HG02943 (cell line): ENCODE data around the gene UBE2S.
"Not testable (repeated sequence)": the region's sequence is repeated elsewhere in the genome, so short reads cannot be mapped to it uniquely, and the experiment has no call there.

Experiments
- ATAC-seq: cut with Tn5 transposase; IDR thresholded peaks from one replicate; pipeline ENCODE4 v1.9.1; 2021; ENCODE audit warnings: mild to moderate bottlenecking, low read depth, moderate library complexity; ENCODE audit not compliant: unreplicated experiment

The UBE2S gene

DNA sequence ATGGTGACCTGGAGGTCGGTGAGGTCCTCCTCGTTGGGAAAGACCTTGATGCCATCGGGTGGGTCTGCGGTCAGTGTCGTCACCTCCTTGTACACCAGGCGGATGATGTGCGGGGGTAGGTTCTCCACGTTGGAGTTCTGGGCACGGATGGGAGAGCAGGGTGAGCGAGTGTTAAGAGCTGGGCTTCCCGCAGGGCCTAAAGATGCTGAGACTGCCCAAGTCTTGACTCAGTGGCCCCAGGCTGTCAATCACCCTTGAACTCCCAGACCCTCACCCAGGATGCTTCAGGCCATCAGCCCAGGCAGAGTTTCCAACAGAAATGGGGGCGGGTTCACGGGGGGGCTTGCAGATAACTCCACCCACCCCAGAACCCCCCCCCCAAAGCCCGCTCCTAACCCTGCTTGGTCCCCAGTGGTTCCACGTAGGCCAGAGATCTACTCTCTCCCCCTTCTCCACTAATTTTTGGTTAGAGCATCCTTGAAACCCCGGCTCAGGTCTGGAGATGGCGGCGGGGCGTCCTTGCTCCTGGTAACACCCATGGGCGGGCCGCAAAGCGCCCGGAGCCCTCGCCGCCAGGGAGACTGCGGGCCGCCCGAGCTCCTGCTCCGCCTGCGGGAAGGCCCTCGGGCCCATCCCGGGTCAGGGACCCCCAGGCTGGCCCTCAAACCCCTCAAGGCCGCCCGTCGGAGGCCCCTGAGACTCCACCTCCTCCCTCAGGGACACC, 600 bp downstream of the UBE2S start:
- peak; percentile 0 for ATAC-seq

DNA sequence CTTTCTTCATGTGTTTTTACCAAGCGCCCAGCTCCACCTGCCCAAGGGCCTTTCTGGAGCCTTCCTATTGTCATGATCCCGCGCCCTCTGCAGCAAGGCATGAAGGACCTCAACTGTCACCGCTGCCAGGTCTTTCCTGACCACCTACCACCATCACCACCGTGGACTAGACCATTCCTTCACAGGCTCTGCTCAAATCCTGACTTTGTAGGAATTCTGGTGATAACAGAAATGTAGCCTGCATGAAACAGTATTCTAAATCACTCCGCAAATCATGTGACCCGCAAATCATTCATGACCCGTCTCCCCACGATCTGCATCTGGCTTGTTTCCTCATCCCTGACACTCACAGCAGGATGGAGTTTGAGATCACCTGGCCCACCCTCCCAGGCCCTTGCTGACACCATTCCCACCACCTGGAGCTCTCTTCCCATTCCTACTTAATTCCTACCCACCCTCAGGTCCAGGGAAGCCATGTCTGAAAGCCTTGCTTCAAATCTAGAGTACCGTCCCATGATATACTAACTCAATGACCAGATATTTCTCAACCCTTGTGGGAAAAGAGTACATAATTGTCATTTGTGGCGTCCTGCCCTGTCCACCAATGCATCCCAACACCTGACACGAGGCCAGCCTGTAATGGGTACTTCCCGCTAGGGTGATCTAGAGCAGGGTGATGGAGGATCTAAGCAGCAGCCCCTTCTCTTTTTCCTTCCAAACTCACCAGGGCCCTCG, 1.3 kb downstream of the UBE2S start:
- no peak for ATAC-seq

DNA sequence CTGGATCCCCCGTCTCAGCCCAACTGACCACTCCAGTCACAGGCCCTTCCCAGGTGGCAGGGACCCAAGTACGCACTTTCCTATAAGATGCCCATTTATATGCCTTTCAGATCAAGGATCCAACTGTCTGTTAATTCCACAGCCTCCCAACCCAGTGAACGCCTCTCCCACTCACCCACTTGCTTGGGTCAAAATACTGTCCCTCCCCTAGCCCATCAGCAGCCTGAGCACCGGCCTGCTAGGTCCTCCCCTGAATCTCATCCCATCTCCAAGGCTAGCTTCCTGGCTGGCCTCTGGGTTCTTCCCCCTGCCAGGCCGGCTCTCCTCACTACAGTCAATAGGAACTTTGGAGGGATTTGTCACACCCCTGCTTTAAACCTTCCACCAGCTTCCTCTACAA, 1.9 kb downstream of the UBE2S start:
- ATAC-seq, result no peak

DNA sequence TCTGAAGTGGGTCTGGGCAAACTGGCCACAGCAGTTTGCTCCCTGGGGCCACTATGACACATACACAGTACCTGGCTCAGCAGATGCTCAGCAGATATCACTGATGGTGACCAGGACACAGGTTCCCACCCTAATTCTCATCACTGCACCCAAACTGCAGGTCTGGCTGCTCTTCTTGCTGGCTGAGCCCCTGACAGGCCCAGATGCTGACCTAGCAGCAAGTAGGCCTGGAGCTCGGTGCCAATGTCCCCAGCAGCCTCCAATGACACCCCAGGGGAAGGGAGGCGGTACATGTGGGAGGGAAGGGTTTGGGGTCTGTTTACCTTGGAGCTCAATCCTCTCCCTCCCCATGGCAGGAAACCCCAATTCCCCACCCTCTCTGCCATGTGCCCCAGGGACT, 5.1 kb downstream of the UBE2S start:
- no peak for ATAC-seq

DNA sequence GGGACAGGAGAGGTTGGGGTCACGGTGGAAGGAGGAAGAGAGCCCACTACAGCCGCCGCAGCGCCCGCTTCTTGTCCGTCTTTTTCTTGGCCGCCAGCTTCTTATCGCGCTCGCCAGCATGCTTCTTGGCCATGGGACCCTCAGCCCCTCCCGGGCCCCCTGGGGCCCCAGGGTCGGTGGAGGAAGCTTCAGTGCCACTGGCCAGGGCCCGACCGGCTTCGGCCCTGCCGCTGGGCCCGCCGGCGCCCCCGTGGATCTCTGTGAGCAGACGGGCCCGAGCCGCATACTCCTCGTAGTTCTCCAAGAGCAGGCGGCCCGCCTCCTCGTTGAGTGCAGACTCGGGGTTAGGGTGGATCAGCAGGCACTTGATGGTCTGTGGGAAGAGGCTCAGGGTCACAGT, 6.2 kb downstream of the UBE2S start:
- ATAC-seq, result not testable (repeated sequence)

DNA sequence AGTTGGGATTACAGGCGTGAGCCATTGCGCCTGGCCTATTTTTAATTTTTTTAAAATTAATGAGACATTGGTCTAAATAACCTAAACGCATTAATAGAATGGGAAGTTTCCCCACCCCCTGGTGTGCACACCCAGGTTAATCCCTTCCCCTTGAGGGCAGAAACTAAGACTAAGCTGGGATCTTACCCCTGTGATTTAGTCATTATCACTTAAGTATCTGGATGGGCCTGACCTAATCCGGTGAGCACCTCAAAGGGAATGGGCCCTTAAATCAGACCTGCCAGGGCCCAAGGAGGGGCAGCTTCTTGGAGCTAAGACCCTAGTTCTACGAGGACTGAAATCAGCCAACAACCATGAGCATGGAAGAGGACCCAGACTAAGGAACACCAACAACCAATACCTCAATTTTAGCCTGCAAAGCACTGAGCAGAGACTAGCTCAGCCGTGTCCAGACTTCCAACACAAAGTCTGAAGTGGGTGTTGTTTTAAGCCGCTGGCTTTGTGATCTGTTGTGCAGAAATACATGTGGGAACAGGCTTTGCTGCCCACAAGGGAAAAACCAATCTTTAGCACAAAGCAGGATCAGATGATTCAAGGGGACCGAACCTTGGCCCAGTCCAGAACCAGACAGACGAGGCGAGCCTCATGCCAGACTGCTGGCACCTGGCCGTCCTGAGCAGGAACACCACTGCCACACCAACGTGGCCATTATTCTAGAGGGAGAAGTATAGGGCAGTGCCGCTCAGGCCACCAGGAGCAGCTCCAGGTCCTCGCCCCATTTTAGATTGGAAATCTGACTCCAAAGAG, 7.1 kb downstream of the UBE2S start:
- no peak for ATAC-seq

DNA sequence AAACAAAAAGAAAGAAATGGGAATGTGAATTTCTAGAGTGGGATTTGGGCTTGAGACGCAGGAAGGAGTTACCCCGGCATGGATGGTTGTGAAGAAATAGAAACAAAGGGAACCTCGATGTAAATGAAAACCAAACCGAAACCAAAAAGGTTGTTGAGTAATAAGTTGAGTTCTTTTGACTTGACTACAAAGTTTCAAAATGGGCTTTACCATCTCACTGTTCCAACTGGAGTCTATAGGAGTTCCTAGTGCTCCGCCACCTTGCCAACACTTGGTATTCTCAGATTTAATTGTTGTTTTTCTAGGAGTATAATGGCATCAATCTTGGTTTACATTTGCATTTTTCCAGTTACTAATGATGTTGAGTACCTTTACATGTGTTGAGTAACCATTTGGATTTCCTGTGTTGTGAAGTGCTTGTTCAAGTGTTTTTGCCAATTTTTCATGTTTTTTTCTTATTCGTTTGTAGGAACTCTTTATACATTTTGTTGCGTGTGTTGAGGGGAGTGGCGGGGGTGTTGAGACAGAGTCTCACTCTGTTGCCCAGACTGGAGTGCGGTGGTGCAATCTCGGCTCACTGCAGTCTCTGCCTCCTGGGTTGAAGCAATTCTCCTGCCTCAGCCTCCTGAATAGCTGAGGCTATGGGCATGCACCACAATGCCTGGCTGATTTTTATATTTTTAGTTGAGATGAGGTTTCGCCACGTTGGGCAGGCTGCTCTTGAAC, 9.2 kb downstream of the UBE2S start:
- no peak for ATAC-seq

DNA sequence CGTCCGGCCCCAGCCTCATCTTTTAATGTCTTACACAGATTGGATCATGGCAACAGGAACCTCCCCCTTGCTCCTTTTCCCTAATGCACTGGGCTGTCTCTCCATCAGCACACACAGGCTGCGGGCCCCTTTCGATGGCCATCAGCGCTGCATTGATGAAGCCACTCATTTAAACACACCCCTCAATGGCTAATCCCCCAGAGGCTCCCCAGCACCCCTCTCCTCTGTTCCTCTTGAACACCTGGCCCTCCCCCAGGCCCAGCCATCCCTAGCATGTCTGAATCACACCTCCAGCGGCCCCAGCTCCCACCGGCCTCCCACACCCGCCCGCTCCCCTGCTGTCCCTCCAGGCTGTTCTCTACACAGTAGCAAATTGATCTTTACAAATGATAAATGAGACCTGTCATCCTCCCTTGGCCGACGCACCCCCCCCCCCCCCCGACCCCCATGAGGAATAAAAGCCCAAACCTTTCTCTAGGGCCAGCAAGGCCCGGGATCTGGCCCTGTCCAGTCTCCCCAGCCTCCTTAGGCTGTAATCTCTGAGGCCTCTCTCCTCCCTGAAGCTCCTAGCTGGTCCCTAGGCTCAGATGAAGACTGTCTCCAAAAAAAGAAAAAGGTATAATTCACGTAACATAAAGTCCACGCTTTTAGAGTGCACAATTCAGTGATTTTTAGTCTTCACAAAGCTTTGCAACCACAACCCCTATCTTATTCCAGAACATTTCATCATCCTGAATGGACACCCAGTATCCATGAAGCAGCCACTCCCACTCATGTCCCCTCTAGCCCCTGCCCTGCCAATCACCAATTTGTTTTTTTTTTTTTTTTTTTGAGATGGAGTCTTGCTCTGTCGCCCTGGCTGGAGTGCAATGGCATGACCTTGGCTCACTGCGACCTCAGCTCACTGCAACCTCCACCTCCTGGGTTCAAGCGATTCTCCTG, 14.5 kb downstream of the UBE2S start:
- no peak for ATAC-seq

DNA sequence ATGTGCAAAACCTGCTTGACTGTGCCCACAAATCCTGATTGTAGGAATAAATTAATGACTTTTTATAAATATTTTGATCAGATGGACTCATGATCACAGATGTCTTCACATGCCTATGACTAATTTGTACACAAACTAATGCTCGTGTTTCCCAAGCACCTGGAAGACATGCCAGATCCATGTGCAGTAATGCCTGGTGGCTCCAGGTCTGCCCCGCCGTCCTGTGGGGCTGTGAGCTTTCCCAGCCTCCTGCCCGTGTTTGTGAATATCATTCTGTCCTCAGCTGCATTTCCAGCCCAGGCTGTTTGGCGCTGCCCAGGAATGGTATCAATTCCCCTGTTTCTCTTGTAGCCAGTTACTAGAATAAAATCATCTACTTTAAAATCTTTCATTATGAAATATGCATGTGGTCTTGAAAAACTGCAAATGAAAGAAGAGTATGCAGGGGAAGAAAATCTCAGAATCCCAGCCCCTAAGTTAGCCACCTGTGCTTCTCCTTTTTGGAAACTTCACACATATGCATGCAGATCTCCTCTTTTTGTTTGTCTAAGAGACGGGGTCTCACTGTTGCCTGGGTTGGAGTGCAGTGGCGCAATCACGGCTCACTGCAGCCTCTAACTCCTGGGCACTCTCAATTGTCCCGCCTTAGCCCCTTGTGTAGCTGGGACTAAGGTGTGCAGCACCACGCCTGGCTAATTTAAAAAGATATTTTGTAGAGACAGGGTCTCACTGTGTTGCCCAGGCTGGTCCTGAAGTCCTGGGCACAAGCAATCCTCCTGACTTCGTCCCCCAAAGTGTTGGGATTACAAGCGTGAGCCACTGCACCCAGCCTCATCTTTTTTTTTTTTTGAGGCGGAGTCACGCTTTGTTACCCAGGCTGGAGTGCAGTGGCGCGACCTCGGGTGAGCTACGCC, 15.6 kb downstream of the UBE2S start:
- ATAC-seq, result no peak

DNA sequence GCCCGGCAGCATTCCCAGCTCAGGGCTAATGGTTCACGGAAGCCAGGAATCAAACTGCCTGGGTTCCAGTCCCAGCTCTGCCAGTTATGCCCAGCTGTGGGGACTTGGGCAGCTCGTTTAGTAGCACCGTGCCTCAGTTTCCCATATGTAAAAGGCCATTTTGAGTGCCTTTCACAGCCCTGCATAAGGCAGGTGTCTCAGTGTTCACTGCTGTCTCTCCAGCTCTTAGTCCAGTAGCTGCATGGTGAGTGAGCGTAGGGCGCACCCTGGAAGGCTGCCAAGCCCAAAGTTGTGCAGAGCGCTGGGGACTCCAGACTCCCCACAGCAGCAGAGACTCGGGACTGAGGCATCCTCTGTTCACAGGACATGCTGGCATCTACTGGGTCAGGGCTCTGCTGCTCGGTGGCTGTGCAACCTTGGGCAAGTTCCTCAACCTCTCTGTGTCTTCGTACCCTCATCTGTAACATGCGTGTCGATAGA, 16.4 kb downstream of the UBE2S start:
- no peak for ATAC-seq

DNA sequence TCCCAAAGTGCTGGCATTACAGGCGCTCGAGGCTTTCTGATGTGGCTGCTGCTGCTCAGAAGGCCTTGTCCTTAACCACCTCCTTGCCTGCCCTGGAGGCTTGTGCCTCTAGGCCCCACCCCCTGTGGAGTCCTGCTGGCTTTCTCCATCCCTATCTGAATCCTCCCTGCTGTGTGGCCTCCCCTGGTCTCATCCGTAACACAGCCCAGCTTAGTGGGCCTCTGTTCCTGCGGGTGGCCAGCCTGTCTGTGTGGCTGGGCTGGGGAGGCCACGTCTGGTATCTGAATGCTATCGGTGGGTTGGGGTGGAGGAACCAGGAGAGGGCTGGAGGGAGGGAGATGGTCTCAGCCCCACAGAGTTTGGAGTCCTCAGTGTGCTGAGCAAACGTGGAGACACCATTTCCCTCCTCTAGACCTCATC, 17.1 kb downstream of the UBE2S start:
- ATAC-seq, result no peak

DNA sequence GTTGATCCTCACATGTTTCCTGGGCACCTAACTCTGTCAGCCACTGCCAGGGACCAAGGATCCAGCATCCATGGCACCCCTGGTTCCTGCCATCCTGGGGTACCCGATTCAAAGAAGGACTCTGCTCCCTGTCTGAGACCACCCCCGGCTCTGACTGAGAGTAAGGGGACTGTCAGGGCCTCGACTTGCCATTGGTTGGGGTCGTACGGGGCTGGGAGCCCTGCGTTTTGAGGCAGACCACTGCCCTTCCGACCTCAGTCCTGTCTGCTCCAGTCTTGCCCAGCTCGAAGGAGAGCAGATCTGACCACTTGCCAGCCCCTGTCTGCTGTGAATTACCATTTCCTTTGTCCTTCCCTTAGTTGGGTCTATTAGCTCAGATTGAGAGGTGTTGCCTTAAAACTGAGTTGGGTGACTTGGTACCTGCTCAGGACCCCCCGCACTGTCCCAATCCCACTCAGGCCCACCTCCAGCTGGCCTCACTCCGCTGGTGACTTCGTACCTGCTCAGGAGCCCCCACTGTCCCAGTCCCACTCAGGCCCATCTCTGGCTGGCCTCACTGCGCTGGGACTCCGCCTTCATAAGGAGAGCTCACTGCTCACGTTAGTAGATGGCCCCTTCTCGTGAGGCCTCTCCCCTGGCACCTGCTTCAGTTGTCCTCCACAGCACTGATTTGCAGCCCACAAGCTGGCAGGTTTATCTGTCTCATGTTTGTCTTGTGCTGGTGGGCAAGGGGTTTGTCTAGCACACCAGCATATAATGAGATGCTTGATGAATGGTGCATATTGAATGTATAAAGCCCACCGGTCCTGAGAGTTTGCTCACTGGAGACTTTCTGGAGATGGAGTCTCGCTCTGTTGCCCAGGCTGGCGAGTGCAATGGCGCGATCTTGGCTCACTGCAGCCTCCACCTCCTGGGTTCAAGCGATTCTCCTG, 17.9 kb downstream of the UBE2S start:
- no peak for ATAC-seq

DNA sequence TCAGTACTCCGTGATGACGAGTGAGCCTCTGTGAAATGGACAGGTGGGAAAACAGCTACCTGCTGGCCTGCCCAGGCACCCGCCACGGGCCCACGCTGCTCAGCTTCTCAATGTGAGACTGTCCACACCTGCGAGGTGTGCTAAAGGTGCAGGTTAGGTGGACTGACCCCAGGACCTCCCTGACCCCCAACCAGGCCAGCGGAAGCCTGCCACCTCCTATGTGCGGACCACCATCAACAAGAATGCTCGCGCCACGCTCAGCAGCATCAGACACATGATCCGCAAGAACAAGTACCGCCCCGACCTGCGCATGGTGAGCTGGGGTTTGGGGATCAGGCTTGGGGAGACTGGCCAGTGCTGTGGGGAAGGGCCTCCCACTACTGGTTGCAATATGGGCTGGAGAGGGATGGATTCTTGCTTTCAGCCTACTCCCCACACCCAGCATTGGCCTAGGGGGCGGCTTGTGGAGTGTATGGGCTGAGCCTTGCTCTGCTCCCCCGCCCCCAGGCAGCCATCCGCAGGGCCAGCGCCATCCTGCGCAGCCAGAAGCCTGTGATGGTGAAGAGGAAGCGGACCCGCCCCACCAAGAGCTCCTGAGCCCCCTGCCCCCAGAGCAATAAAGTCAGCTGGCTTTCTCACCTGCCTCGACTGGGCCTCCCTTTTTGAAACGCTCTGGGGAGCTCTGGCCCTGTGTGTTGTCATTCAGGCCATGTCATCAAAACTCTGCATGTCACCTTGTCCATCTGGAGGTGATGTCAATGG, 19.7 kb downstream of the UBE2S start:
- ATAC-seq, result no peak

DNA sequence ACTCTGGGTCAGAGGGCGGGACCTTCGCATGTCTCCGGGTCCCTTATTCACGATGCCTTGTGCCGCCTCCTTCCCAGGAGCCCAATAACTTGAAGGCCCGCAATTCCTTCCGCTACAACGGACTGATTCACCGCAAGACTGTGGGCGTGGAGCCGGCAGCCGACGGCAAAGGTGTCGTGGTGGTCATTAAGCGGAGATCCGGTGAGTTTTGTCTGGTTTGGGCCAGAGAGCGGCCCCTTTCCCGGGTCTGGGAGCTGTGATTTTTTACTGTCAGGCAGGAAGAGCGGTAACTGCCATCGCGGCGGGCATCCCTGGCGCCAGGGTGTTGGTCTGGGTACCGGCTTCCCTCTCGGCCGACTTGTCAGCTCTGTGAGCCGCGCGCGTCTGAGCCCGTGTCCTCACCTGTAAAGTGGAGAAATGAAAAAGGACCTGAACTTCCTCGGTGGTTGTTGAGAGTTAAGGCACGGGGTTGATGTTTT, 21.1 kb downstream of the UBE2S start:
- ATAC-seq, result no peak

DNA sequence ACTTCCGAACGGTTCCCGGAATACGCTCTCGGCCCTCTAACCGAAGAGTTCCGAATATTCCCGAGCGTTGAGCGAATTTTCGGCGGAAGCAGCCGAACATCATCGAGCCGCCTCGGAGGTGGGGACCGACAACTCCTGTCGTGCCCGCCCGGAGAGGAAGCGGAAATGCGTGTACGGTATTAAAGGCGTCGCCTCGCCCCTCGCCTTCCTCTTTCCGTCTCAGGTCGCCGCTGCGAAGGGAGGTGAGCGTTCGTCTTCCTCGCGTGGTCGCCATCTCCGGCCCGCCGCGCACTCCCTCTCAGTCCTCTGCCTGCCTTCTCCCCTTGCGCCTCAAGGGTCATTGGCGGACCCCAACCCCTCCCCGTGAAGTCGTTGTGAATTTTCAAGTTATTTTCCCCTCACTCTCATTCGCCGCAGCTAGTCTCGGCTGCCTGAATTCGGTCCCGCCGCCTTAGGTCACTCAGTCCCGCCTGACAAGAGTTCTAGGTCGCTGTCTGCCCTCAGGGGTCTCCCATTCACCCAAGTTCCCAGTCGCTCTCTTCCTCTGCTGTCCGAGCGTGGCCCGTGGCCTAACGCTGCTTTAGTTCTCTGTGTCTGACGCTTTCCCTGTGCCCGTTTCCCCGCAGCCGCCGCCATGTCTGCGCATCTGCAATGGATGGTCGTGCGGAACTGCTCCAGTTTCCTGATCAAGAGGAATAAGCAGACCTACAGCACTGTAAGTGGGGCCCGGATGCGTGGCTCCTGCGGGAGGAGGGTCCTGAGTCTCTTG, 21.7 kb downstream of the UBE2S start, which contains the start of gene RPL28:
Gene RPL28, plus strand, starts transcription at position 209 of the 769 bp plus-strand sequence. Its CDS starts 426 bp downstream, at position 635.
- ATAC-seq, result peak; percentile 55
